Measurements from ENCODE around the gene MGMT. TPM values are rescaled to one million over a fixed set of nuclear protein-coding genes. Genes with fewer than 3 reads are reported as not detected.

MGMT gene
- total and polyA plus RNA-seq, 7 donors: 4.2 to 13.3 (median 7.5) TPM

- ATAC-seq (no peak), DNase-seq (no peak)
- WGBS, 3 donors: 86 to 92% (median 90%) methylated on average over 9 of the region's 9 CpGs
- H3K36me3 ChIP-seq (ENCODE audit: insufficient read depth in 1 of 2, low read depth in 1 of 2): no peaks in the 10 kb centered on the region
- no peak overlapping the region for H3K27ac ChIP-seq
- no peak overlapping the region for H3K4me3 ChIP-seq
- no peaks in the 10 kb centered on the region for H3K9me3 ChIP-seq
- peak; percentile 6 for TF ChIP-seq CTCF (IDR thresholded peaks at IDR 0.05)
- H3K4me1 ChIP-seq: no peaks in the 10 kb centered on the region
- no peaks in the 10 kb centered on the region for H3K27me3 ChIP-seq (ENCODE audit: insufficient read depth in 3 of 3, low read length in 2 of 3)
- intact Hi-C loops (cut with DNase I): no loop called here
Observed at GRCh38 chr10:129658376-129659072, 191.5 kb downstream of the MGMT start.

- intact Hi-C loops (cut with DNase I): no loop called here
- Histone ChIP-seq H3K36me3 (ENCODE audit: insufficient read depth in 1 of 2, low read depth in 1 of 2) (no peaks in the 10 kb centered on the region), H3K4me1 (no peaks in the 10 kb centered on the region), H3K4me3 (no peak overlapping the region), H3K27ac (no peak overlapping the region), H3K9me3 (no peaks in the 10 kb centered on the region), H3K27me3 (ENCODE audit: insufficient read depth in 3 of 3, low read length in 2 of 3) (no peaks in the 10 kb centered on the region)
- DNase-seq (no peak), ATAC-seq (no peak)
- WGBS, 3 donors: 63 to 79% (median 65%) methylated on average over 14 of the region's 14 CpGs
- TF ChIP-seq CTCF (IDR thresholded peaks at IDR 0.05): no peak
Observed at GRCh38 chr10:129659508-129660268, 192.6 kb downstream of the MGMT start.

GRCh38 chr10:129660569-129660968 lies 193.5 kb downstream of the MGMT start:
- 83 to 95% (median 91%) methylated on average over 5 of the region's 5 CpGs for WGBS, 3 donors
- no peaks in the 10 kb centered on the region for H3K27me3 ChIP-seq (ENCODE audit: insufficient read depth in 3 of 3, low read length in 2 of 3)
- H3K9me3 ChIP-seq: no peaks in the 10 kb centered on the region
- no peak overlapping the region for H3K27ac ChIP-seq
- no peaks in the 10 kb centered on the region for H3K4me1 ChIP-seq
- no peak overlapping the region for H3K4me3 ChIP-seq
- no peak for ATAC-seq
- no peak for DNase-seq
- no peak for TF ChIP-seq CTCF (IDR thresholded peaks at IDR 0.05)
- intact Hi-C loops (cut with DNase I): no loop called here
- H3K36me3 ChIP-seq (ENCODE audit: insufficient read depth in 1 of 2, low read depth in 1 of 2): no peaks in the 10 kb centered on the region

GRCh38 chr10:129662426-129662825 lies 195.4 kb downstream of the MGMT start:
- Histone ChIP-seq H3K4me1 (no peaks in the 10 kb centered on the region), H3K27me3 (ENCODE audit: insufficient read depth in 3 of 3, low read length in 2 of 3) (no peaks in the 10 kb centered on the region), H3K4me3 (no peak overlapping the region), H3K9me3 (no peaks in the 10 kb centered on the region), H3K27ac (no peak overlapping the region), H3K36me3 (ENCODE audit: insufficient read depth in 1 of 2, low read depth in 1 of 2) (no peaks in the 10 kb centered on the region)
- TF ChIP-seq CTCF (IDR thresholded peaks at IDR 0.05): no peak
- 90 to 92% (median 90%) methylated on average over 5 of the region's 5 CpGs for WGBS, 3 donors
- DNase-seq (no peak), ATAC-seq (no peak)
- intact Hi-C loops (cut with DNase I): no loop called here
